Gastrocnemius medialis (tissue), 4 donors: ENCODE data around the gene SLC29A3.

Source experiments
- CTCF ChIP-seq, 5 experiments: fragments of 450-650 bp in 3 of 5; fragments of 200-600 bp in 2 of 5; sonication (generic) in 2 of 5; IDR thresholded peaks in 4 of 5; conservative IDR thresholded peaks in 1 of 5; 1 replicate in 4 of 5; 2 replicates in 1 of 5; pipeline ENCODE4 v1.5.1; 2016 to 2019; ENCODE audit warnings: antibody characterized with exemption in 5 of 5, mild to moderate bottlenecking in 3 of 5, moderate library complexity in 3 of 5
- POLR2A ChIP-seq, 2 donors: fragments of 450-650 bp; IDR thresholded peaks; one replicate each; pipeline ENCODE4 v1.6.1; 2017; ENCODE audit warnings: antibody characterized with exemption in 2 of 2, mild to moderate bottlenecking in 2 of 2, moderate library complexity in 2 of 2

- TF ChIP-seq POLR2A (IDR thresholded peaks at IDR 0.05) (no peak), CTCF (IDR thresholded peaks at IDR 0.05 in 4 of 5, conservative IDR thresholded peaks at IDR 0.05 in 1 of 5) (no peak)
Observed at GRCh38 chr10:71307469-71308085, 11.5 kb upstream of the SLC29A3 start.
